HepG2 (cell line): ENCODE data around the gene PRCD. TPM values are rescaled to one million over a fixed set of nuclear protein-coding genes. Genes with fewer than 3 reads are reported as not detected.

Source experiments
- AGO1 ChIP-seq: fragments of 200-400 bp; formaldehyde crosslinking; IDR thresholded peaks from 2 replicates; pipeline ENCODE4 v1.6.1; 2017; ENCODE audit warnings: mild to moderate bottlenecking, low read depth, low read length, moderate library complexity; ENCODE audit not compliant: poor library complexity, severe bottlenecking
- ATM ChIP-seq: fragments of 450-650 bp; IDR thresholded peaks from 2 replicates; pipeline ENCODE4 v1.7.1; 2017; ENCODE audit warnings: mild to moderate bottlenecking, borderline replicate concordance
- BORCS8-MEF2B ChIP-seq: sonication (generic); formaldehyde crosslinking; IDR thresholded peaks from 2 replicates; pipeline ENCODE4 v1.8.0; 2022; ENCODE audit warnings: mild to moderate bottlenecking, missing genetic modification reagents
- CSRNP1 ChIP-seq: sonication (generic); formaldehyde crosslinking; IDR thresholded peaks from 2 replicates; pipeline ENCODE4 v1.8.1; 2023; ENCODE audit warnings: mild to moderate bottlenecking, missing genetic modification reagents
- ETS1 ChIP-seq: sonication (generic); formaldehyde crosslinking; IDR thresholded peaks from 2 replicates; pipeline ENCODE4 v1.4.0; 2020; ENCODE audit warnings: missing genetic modification reagents
- FOSL1 ChIP-seq: sonication (generic); formaldehyde crosslinking; IDR thresholded peaks from 2 replicates; pipeline ENCODE4 v1.9.0; 2021; ENCODE audit warnings: missing genetic modification reagents, borderline replicate concordance
- FOXP1 ChIP-seq, 2 experiments: fragments of 450-650 bp in 1 of 2; IDR thresholded peaks; 2 replicates each; pipeline ENCODE4 v1.6.1; 2017 to 2018; ENCODE audit warnings: antibody characterized with exemption in 1 of 2
- GATA4 ChIP-seq: sonication (generic); IDR thresholded peaks from 2 replicates; pipeline ENCODE4 v1.6.1; 2016; ENCODE audit warnings: antibody characterized with exemption, low read depth, borderline replicate concordance
- GFI1 ChIP-seq: sonication (generic); formaldehyde crosslinking; IDR thresholded peaks from 2 replicates; pipeline ENCODE4 v1.5.0; 2020; ENCODE audit warnings: missing genetic modification reagents, mild to moderate bottlenecking, borderline replicate concordance
- HINFP ChIP-seq: sonication (generic); formaldehyde crosslinking; IDR thresholded peaks from 2 replicates; pipeline ENCODE4 v1.4.0; 2020; ENCODE audit warnings: low read depth, mild to moderate bottlenecking, missing genetic modification reagents
- POLR2G ChIP-seq: fragments of 200-400 bp; formaldehyde crosslinking; IDR thresholded peaks from 2 replicates; pipeline ENCODE4 v1.6.1; 2018; ENCODE audit warnings: mild to moderate bottlenecking, low read depth, low read length, moderate library complexity
- PRDM10 ChIP-seq: sonication (generic); formaldehyde crosslinking; IDR thresholded peaks from 2 replicates; pipeline ENCODE4 v1.4.0; 2020; ENCODE audit warnings: low read depth, missing genetic modification reagents
- RAD21 ChIP-seq: fragments of 450-650 bp; formaldehyde crosslinking; IDR thresholded peaks from 2 replicates; pipeline ENCODE4 v1.5.0; 2020; ENCODE audit warnings: mild to moderate bottlenecking
- RFXAP ChIP-seq: sonication (generic); formaldehyde crosslinking; IDR thresholded peaks from 2 replicates; pipeline ENCODE4 v1.4.0; 2020; ENCODE audit warnings: missing genetic modification reagents, borderline replicate concordance
- TBP ChIP-seq: sonication (generic); formaldehyde crosslinking; IDR thresholded peaks from 2 replicates; pipeline ENCODE4 v1.5.0; 2020; ENCODE audit warnings: missing genetic modification reagents
- XBP1 ChIP-seq: sonication (generic); formaldehyde crosslinking; IDR thresholded peaks from 2 replicates; pipeline ENCODE4 v1.5.0; 2020; ENCODE audit warnings: missing genetic modification reagents
- YEATS4 ChIP-seq: sonication (generic); formaldehyde crosslinking; IDR thresholded peaks from 2 replicates; pipeline ENCODE4 v1.4.0; 2020; ENCODE audit warnings: missing genetic modification reagents, borderline replicate concordance
- ZMAT5 ChIP-seq: sonication (generic); formaldehyde crosslinking; IDR thresholded peaks from 2 replicates; pipeline ENCODE4 v1.5.0; 2020; ENCODE audit warnings: mild to moderate bottlenecking, low read depth, missing genetic modification reagents, borderline replicate concordance
- ZNF343 ChIP-seq: sonication (generic); formaldehyde crosslinking; IDR thresholded peaks from 2 replicates; pipeline ENCODE4 v1.4.0; 2020; ENCODE audit warnings: mild to moderate bottlenecking, missing genetic modification reagents
- ZSCAN9 ChIP-seq: IDR thresholded peaks from 2 replicates; pipeline ENCODE4 v1.6.1; 2016; ENCODE audit warnings: borderline replicate concordance
- polyA plus RNA-seq, 8 experiments: library from polyadenylated mRNA; depleted of rRNA in 3 of 8; stranded (reverse) in 7 of 8; unstranded in 1 of 8; fragments of >200 nt; fragmentation: Illumina TruSeq in 4 of 8; extraction: Trizol in 4 of 8; gene quantifications; 2 replicates each; pipeline versions ENCODE4 v1.2.1 to v1.2.3, GENCODE V29; 2011 to 2016; ENCODE audit warnings: low read depth in 4 of 8, missing spikeins in 1 of 8, mixed read lengths in 1 of 8; ENCODE audit not compliant: insufficient read depth in 1 of 8
- total RNA-seq, 5 experiments: library from RNA; depleted of rRNA; stranded (reverse); fragments of >200 nt; fragmentation: Illumina TruSeq; extraction: Trizol; gene quantifications; 2 replicates each; pipeline ENCODE4 v1.2.3, GENCODE V29; 2016; ENCODE audit warnings: low read depth in 1 of 5

The PRCD gene
- total and polyA plus RNA-seq, 2 of the 13 experiments (the other 11 are each of a cell fraction or from before 2014, with no cell fraction given) = 0.51 TPM; not detected in 1

GRCh38 chr17:76492123-76492988 lies 47.5 kb upstream of the PRCD start (continued):
- TF ChIP-seq HINFP (CRISPR knock-in tag) = 0 out of 2 replicates have a peak, but pooled peaks have one; percentile 60
- TF ChIP-seq FOSL1 (CRISPR knock-in tag) = no peak
- TF ChIP-seq ETS1 (CRISPR knock-in tag) = no peak
- peak; percentile 39; the same call in 1 of the 2 replicates for TF ChIP-seq POLR2G
- TF ChIP-seq GATA4 = no peak
- TF ChIP-seq CSRNP1 (CRISPR knock-in tag) = no peak
- no peak for TF ChIP-seq GFI1
- no peak for TF ChIP-seq TBP (CRISPR knock-in tag)
- no peak for TF ChIP-seq BORCS8-MEF2B (CRISPR knock-in tag)
- TF ChIP-seq AGO1 = peak; percentile 78
- TF ChIP-seq RFXAP (CRISPR knock-in tag) = peak; percentile 32; the same call in 1 of the 2 replicates
- 0 out of 2 replicates have a peak, but pooled peaks have one; percentile 20 for TF ChIP-seq ZNF343
- no peak for TF ChIP-seq XBP1 (CRISPR knock-in tag)
- no peak for TF ChIP-seq ATM
- TF ChIP-seq ZSCAN9 (CRISPR knock-in tag) = 0 out of 2 replicates have a peak, but pooled peaks have one; percentile 7
- TF ChIP-seq PRDM10 (CRISPR knock-in tag) = no peak
- 0 out of 2 replicates have a peak, but pooled peaks have one; percentile 5 for TF ChIP-seq RAD21 (CRISPR knock-in tag)
- TF ChIP-seq ZMAT5 (CRISPR knock-in tag) = no peak
- TF ChIP-seq YEATS4 (CRISPR knock-in tag) = peak; percentile 23; the same call in 1 of the 2 replicates
- TF ChIP-seq FOXP1 (IDR thresholded peaks at IDR 0.05) = no peak
- no peak for TF ChIP-seq FOXP1 (CRISPR knock-in tag; IDR thresholded peaks at IDR 0.05)
